ENCODE results near the gene RRAS2. TPM values are rescaled to one million over a fixed set of nuclear protein-coding genes. Genes with fewer than 3 reads are reported as not detected.

The RRAS2 gene
- total RNA-seq, 1 donor from 2014 or later: 36.0 TPM

GRCh38 chr11:14310679-14311078 lies 48.3 kb downstream of the RRAS2 start:
- TF ChIP-seq CTCF (conservative IDR thresholded peaks at IDR 0.05): no peak

GRCh38 chr11:14309425-14310192 lies 49.4 kb downstream of the RRAS2 start:
- TF ChIP-seq CTCF (conservative IDR thresholded peaks at IDR 0.05): no peak
- no peak for DNase-seq (ENCODE audit: extremely low spot score, unreplicated experiment)
- Mint-ChIP-seq H3K27me3 (no peaks in the 10 kb centered on the region), H3K4me3 (no peak overlapping the region), H3K9me3 (no peaks in the 10 kb centered on the region), H3K27ac (no peak overlapping the region), H3K36me3 (no peaks in the 10 kb centered on the region), H3K4me1 (ENCODE audit: unreplicated experiment) (no peaks in the 10 kb centered on the region)

More at GRCh38 chr11:14310679-14311078, 48.3 kb downstream of the RRAS2 start:
- DNase-seq (ENCODE audit: extremely low spot score, unreplicated experiment): no peak
- Mint-ChIP-seq H3K4me3 (no peak overlapping the region), H3K27ac (no peak overlapping the region), H3K4me1 (ENCODE audit: unreplicated experiment) (peaks cover 5% of the 10 kb centered on the region), H3K27me3 (no peaks in the 10 kb centered on the region), H3K9me3 (no peaks in the 10 kb centered on the region), H3K36me3 (no peaks in the 10 kb centered on the region)

GRCh38 chr11:14308897-14309387 lies 50.0 kb downstream of the RRAS2 start:
- H3K4me3 Mint-ChIP-seq: no peak overlapping the region
- H3K27me3 Mint-ChIP-seq: no peaks in the 10 kb centered on the region
- H3K27ac Mint-ChIP-seq: no peak overlapping the region
- no peaks in the 10 kb centered on the region for H3K4me1 Mint-ChIP-seq (ENCODE audit: unreplicated experiment)
- DNase-seq (ENCODE audit: extremely low spot score, unreplicated experiment): no peak
- H3K9me3 Mint-ChIP-seq: no peaks in the 10 kb centered on the region
- no peak for TF ChIP-seq CTCF (conservative IDR thresholded peaks at IDR 0.05)
- no peaks in the 10 kb centered on the region for H3K36me3 Mint-ChIP-seq

GRCh38 chr11:14308114-14308896 lies 50.7 kb downstream of the RRAS2 start:
- Mint-ChIP-seq H3K27ac (no peak overlapping the region), H3K27me3 (no peaks in the 10 kb centered on the region), H3K4me1 (ENCODE audit: unreplicated experiment) (no peaks in the 10 kb centered on the region), H3K36me3 (no peaks in the 10 kb centered on the region), H3K4me3 (no peak overlapping the region), H3K9me3 (no peaks in the 10 kb centered on the region)
- peak; percentile 73 for TF ChIP-seq CTCF (conservative IDR thresholded peaks at IDR 0.05)
- no peak for DNase-seq (ENCODE audit: extremely low spot score, unreplicated experiment)

- no peaks in the 10 kb centered on the region for H3K27me3 Mint-ChIP-seq
- no peaks in the 10 kb centered on the region for H3K36me3 Mint-ChIP-seq
- H3K9me3 Mint-ChIP-seq: no peaks in the 10 kb centered on the region
- TF ChIP-seq CTCF (conservative IDR thresholded peaks at IDR 0.05): no peak
- no peak overlapping the region for H3K27ac Mint-ChIP-seq
- H3K4me3 Mint-ChIP-seq: no peak overlapping the region
- no peaks in the 10 kb centered on the region for H3K4me1 Mint-ChIP-seq (ENCODE audit: unreplicated experiment)
- DNase-seq (ENCODE audit: extremely low spot score, unreplicated experiment): no peak
Observed at GRCh38 chr11:14306481-14306880, 52.5 kb downstream of the RRAS2 start.

Measured in type B pancreatic cell (in vitro differentiated cells).